ENCODE measurements around the gene SDK1. TPM values are rescaled to one million over a fixed set of nuclear protein-coding genes. Genes with fewer than 3 reads are reported as not detected.

The SDK1 gene
- total RNA-seq, 2 donors from 2014 or later, result 1.3 to 2.6 TPM

GRCh38 chr7:3949242-3949640, 648.2 kb downstream of the SDK1 start:
- Histone ChIP-seq H3K4me3 (no peak overlapping the region), H3K36me3 (no peaks in the 10 kb centered on the region), H3K4me1 (no peaks in the 10 kb centered on the region), H3K27me3 (no peaks in the 10 kb centered on the region), H3K9me3 (no peaks in the 10 kb centered on the region), H3K27ac (no peak overlapping the region), H3K9ac (ENCODE audit: low read depth in 2 of 2, low read length in 2 of 2) (no peak overlapping the region)
- intact Hi-C loops (cut with DNase I), result no loop called here
- TF ChIP-seq CTCF (IDR thresholded peaks at IDR 0.05), result no peak
- DNase-seq, result no peak

- TF ChIP-seq CTCF (IDR thresholded peaks at IDR 0.05), result no peak
- Histone ChIP-seq H3K4me3 (no peak overlapping the region), H3K36me3 (no peaks in the 10 kb centered on the region), H3K27me3 (no peaks in the 10 kb centered on the region), H3K9me3 (no peaks in the 10 kb centered on the region), H3K27ac (no peak overlapping the region), H3K9ac (ENCODE audit: low read depth in 2 of 2, low read length in 2 of 2) (no peak overlapping the region), H3K4me1 (no peaks in the 10 kb centered on the region)
- DNase-seq, result no peak
- intact Hi-C loops (cut with DNase I), result no loop called here
Measured at GRCh38 chr7:3950249-3950648, 649.2 kb downstream of the SDK1 start.

- Histone ChIP-seq H3K9me3 (no peaks in the 10 kb centered on the region), H3K27me3 (no peaks in the 10 kb centered on the region), H3K4me3 (no peak overlapping the region), H3K27ac (no peak overlapping the region), H3K4me1 (no peaks in the 10 kb centered on the region), H3K36me3 (no peaks in the 10 kb centered on the region), H3K9ac (ENCODE audit: low read depth in 2 of 2, low read length in 2 of 2) (no peak overlapping the region)
- intact Hi-C loops (cut with DNase I), result no loop called here
- no peak for DNase-seq
- TF ChIP-seq CTCF (IDR thresholded peaks at IDR 0.05), result no peak
Measured at GRCh38 chr7:3951316-3952055, 650.4 kb downstream of the SDK1 start.

GRCh38 chr7:3953133-3953532, 652.1 kb downstream of the SDK1 start:
- H3K4me1 ChIP-seq, result no peaks in the 10 kb centered on the region
- no peak overlapping the region for H3K27ac ChIP-seq
- H3K9me3 ChIP-seq, result no peaks in the 10 kb centered on the region
- H3K36me3 ChIP-seq, result no peaks in the 10 kb centered on the region
- no peak for DNase-seq
- no peak overlapping the region for H3K4me3 ChIP-seq
- no peak overlapping the region for H3K9ac ChIP-seq (ENCODE audit: low read depth in 2 of 2, low read length in 2 of 2)
- H3K27me3 ChIP-seq, result no peaks in the 10 kb centered on the region
- TF ChIP-seq CTCF (IDR thresholded peaks at IDR 0.05), result no peak
- intact Hi-C loops (cut with DNase I), result no loop called here

DNA sequence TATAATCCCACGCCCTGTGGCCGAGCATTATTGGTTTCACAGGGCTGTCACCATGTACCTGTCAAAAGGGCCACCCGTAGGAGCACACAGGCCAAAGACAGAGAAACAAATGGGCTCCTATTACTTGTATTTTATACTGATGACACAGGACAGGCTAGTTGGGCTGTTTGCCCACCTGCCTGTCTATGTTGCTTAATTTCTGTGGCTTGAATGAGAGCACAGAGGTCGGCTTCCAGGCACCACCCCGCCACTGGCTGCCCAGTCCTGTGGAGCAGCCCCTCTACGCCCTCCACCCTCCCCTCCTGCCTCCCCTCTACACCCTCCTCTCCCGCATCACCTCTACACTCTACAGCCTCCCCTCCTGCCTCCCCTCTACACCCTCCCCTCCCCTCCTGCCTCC, 652.9 kb downstream of the SDK1 start:
- no peak for TF ChIP-seq CTCF (IDR thresholded peaks at IDR 0.05)
- Histone ChIP-seq H3K36me3 (no peaks in the 10 kb centered on the region), H3K27ac (no peak overlapping the region), H3K4me1 (no peaks in the 10 kb centered on the region), H3K27me3 (no peaks in the 10 kb centered on the region), H3K9ac (ENCODE audit: low read depth in 2 of 2, low read length in 2 of 2) (no peak overlapping the region), H3K9me3 (no peaks in the 10 kb centered on the region), H3K4me3 (no peak overlapping the region)
- intact Hi-C loops (cut with DNase I), result no loop called here
- DNase-seq, result no peak

All from colonic mucosa (tissue), 4 donors.